GM18526 (cell line): ENCODE measurements around the gene HNRNPF.
A peak's percentile ranks its signal among the peaks of the same experiment; 100 is the strongest.

ENCODE experiments used
- POLR2A ChIP-seq: IDR thresholded peaks from 3 replicates; pipeline ENCODE4 v1.6.1; 2011; ENCODE audit not compliant: insufficient read length; ENCODE audit errors: extremely low read depth

The HNRNPF gene, protein sequence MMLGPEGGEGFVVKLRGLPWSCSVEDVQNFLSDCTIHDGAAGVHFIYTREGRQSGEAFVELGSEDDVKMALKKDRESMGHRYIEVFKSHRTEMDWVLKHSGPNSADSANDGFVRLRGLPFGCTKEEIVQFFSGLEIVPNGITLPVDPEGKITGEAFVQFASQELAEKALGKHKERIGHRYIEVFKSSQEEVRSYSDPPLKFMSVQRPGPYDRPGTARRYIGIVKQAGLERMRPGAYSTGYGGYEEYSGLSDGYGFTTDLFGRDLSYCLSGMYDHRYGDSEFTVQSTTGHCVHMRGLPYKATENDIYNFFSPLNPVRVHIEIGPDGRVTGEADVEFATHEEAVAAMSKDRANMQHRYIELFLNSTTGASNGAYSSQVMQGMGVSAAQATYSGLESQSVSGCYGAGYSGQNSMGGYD

DNA sequence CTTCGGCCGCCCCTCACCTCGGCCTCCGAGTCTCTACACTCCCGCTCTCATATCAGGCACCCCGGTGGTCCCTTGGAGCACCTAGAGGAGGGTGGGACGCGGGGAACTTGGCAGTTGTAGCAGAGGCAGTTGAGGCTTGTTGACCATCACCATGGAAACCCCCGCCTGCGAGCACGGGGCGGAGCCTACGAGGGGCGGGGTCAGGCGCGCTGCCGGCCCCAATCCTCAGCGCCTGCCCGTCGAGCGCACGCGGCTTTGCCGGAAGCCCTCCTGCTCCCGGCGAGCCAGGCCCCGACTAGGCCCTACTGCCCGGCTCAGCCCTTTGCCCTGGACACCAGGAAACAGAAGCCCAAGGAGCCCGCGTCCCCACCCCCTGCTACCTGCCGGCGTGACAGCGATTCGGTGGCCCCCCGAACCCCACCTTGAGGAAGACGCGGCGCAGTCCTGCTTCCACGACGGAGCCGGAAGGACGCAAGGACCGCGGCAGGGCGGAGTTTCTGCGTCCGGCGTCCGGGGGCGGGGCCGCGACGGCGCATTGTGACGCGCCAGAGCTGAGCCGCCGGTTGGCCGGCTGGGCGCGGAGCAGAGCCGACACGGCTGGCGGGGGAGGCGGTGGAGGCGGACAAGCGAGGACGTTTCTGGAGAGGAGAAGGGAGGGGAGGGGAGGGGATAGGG is at the start of gene HNRNPF:
Gene HNRNPF, minus strand, starts transcription at position 477 of the 675 bp plus-strand sequence. CDS start 21,302 bp downstream, outside the sequence.
- peak; percentile 85 for TF ChIP-seq POLR2A

DNA sequence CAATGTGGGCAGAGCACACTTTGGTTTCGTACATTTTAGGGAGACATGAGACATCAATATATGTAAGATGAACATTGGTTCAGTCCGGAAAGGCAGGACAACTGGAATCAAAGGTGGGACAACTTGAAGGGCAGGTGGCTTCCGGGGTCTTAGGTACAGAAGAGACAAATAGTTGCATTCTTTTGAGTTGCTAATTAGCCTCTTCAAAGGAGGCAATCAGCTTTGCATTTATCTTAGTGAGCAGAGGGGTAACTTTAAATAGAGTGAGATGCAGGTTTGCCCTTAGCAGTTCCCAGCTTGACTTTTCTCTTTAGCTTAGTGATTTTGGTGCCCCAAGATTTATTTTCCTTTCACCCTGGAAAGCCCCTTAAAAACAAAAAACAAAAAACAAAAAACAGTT is 49.2 kb upstream of the HNRNPF start:
- TF ChIP-seq POLR2A = no peak

DNA sequence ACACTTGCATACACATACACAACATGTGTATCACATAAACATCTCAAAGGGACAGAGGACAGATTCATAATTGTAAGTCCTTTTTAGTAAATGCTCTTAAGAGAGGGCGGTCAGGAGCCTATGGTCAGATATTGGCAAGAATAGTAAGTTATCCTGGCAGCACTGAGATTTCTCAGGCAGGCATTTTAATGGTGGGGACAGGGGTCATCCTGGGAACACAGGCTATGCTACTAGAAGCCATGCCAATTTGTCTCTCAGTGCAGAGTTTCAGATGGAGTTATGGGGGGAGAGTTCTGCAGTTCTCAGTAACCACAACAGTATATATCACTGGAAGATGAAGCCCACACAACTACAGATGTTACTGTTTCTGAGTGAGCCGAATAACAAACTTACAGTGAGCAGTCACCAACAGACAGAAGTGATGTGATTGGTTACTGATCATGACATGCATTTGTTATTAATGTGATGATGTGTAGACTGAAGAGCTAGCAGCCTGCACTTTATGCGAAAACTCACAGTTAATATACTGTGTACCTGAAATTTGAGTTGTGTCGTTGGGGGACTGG is 44.4 kb upstream of the HNRNPF start:
- TF ChIP-seq POLR2A = no peak

DNA sequence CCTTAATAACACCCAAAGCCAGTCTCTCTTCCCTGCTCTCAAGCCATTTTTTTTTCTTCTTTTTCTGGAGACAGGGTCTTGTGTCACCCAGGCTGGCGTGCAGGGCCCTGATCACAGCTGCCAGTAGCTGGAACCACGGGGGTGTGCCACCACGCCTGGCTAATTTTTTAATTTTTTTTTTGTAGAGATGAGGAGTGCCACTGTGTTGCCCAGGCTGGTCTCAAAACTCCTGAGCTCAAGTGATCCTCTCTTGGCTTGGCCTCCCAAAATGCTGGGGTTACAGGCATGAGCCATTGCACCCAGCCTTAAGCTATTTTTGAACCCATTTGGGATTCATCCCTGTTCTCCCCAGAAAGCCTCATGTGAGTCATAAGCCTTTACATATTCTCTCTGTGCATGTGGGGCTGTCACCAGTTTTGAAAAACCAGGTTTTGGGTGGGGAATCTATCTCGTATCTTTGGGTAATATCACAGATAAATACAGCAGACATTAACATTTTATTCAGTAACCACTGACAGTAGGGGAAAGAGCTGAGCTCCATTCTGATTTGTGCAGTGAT is 43.4 kb upstream of the HNRNPF start:
- no peak for TF ChIP-seq POLR2A

DNA sequence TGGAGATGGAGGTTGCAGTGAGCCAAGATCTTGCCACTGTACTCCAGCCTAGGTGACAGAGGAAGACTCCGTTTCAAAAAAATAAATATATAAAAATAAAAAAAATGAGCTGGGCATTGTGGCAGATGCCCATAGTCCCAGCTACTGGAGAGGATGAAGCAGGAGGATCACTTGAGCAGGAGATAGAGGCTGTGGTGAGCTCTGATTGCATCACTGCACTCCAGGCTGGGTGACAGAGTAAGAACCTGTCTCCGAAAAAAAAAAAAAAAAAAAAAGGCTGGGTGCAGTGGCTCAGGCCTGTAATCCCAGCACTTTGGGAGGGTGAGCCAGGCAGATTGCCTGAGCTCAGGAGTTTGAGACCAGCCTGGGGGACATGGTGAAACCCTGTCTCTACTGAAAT is 39.8 kb upstream of the HNRNPF start:
- TF ChIP-seq POLR2A = no peak

DNA sequence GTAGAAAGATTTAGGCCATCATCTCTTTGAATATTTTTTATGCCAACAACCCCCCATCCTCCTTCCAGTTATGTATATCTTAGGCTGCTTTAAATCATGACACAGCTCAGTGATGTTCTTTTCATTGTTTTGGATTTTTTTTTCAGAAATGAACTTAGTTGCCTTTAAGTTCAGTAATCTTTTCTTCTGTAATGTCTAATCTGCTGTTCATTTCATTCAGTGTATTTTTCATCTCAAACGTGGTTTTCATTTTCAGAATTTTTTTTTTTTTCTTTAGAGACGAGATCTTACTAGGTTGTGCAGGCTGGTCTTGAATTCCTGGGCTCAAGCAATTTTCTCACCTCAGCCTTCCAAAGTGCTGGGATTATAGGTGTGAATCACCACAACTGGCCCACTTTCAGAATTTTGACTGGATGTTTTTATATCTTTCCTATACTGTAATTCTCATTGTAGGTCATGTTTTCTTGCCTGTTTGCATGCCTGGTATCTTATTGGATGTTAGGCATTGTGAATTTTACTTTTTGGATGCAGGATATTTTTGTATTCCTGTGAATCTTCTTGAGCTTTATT is 36.0 kb upstream of the HNRNPF start:
- no peak for TF ChIP-seq POLR2A

DNA sequence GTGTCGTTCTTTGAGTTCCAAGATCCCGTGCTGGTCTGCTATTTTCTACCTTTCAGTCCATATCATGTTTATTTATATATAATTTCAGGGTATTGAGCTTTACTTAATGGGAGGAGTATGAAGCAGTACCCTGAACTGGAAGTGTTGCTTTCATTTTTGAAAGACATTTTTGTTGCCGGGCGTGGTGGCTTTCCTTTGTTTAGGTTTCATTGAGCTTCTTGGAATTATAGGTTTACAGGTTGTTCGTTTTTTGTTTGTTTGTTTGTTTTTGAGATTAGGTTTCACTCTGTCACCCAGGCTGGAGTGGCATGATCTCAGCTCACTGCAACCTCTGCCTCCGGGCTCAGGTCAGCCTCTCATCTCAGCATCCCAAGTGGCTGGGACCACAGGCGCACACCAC is 35.3 kb upstream of the HNRNPF start:
- TF ChIP-seq POLR2A = no peak

DNA sequence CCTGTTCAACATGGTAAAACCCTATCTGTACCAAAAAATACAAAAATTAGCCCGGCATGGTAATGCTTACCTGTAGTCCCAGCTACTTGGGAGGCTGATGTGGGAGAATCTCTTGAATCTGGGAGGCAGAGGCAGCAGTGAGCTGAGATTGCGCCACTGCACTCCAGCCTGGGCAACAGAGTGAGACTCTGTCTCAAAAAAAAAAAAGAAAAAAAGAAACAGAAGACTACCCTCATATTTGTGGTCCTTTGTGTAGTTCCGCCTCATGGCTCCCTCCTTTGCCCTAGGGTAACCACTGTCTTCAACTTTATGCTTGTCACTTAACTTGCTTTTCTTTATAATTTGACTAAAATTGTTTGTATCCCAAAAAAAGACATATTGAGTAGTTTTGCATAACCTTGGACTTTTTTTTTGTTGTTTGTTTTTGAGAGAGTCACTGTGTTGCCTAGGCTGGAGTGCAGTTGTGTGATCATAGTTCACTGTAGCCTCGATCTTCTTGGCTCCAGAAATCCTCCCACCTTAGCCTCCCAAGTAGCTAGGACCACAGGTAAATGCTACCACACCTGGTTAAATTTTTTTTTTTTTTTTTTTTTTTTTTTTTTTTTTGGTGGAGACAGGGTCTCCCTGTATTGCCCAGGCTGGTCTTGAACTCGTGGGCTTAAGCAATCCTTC is 31.6 kb upstream of the HNRNPF start:
- TF ChIP-seq POLR2A = no peak

DNA sequence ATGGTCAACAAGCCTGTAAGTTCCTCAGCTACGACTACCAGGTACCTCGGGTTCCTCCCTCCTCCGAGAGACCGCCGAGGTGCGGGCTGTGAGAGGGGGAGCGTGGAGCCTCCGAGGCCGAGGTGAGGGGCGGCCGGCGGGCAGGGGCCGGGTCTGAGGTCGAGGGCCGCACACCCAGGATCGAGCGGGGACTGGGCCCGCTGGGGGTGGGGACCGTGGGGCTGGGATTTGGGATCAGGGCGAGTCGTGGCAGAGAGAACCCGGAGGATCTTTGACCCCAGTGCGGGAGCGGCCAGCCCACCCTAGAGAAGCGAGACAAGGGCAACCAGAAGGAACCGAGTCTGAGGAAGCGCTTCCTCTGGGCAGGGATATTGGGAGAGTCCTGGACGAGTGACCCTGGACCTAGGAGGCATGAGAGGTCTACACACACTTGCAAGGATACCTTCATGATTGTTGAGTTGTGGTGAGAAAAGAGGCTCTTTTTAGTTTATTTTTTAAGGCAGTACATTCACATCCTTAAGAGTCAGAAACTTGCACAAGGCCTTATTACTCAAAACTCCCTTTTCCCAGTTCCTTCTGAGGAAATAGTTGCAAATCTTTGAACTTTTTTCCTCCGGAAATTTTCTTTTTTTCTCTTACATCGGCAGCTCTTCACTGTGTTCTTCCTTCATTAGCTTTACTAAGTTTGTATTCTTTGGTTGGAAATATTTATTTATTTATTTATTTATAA is 28.3 kb upstream of the HNRNPF start:
- TF ChIP-seq POLR2A = no peak

DNA sequence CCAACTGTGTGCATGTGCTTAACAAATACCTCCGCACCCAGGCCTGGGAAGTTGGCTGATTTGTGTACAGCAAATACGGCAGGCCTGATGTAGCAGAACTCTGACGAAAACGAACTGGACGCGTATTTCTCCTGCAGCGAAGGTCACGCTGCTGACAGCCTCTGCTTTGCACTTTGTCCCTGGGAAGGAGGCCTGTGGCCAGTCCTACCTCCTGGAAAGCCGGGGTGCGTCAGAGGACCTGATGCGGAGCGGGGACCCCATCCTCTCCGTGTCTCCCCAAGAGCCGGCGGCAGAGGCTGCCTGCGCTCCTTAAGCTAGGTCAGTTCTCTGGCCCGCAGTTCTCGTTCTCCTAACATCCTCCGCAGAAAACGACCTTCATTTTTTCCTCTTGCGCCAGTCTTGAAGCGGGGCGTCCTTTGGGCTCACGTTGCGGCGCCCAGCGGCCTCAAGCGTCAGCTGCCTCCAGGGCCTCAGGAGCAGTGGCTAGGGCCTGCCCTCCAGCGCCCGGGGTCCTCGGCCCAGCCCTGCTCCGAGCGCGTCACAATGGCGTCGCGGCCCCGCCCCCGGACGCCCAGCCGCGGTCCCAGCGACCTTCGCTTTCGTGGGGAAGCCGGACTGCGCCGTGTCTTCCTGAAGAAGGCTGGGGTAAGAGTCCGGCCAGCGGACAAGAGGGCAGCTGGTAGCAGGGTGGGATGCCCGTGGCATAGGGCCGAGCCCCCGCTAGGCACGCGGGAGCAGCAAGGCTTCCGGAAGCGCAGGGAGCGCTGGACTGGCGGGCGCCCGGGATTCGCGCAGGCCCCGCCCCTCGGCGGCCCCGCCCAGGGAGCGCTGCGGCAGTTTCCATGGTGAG is 27.5 kb upstream of the HNRNPF start, which contains the start of gene ZNF487:
Gene ZNF487, plus strand, starts transcription at position 821 of the 850 bp plus-strand sequence. CDS start 38,703 bp downstream, outside the sequence.
- peak; percentile 66 for TF ChIP-seq POLR2A

DNA sequence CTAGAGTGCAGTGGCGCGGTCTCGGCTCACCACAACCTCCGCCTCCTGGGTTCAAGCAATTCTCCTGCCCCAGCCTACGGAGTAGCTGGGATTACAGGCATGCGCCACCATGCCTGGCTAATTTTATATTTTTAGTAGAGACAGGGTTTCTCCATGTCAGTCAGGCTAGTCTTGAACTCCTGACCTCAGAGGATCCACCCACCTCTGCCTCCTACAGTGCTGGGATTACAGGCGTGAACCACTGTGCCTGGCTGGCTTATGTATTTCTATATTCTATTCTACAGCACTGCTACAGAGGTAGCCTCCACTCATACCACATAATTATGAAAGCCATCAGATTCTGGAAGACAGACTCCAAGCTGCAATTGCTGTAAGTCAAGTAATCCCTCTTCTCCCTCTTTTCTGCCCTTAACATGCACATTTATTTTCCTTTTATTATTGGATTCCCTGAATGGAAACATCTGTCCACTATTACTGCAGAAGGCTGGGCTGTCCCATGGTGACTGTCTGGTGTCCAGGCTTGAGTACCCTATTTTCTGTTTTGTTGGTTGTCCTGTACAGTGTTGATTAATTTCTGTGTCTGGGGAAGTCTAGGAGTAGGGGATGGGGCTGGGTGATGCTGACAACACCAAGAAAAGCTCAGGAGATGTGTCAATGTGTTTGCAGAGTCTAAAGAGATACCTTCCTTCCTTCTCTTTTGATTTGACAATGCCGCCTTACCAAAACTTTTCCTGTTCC is 22.1 kb upstream of the HNRNPF start:
- no peak for TF ChIP-seq POLR2A

DNA sequence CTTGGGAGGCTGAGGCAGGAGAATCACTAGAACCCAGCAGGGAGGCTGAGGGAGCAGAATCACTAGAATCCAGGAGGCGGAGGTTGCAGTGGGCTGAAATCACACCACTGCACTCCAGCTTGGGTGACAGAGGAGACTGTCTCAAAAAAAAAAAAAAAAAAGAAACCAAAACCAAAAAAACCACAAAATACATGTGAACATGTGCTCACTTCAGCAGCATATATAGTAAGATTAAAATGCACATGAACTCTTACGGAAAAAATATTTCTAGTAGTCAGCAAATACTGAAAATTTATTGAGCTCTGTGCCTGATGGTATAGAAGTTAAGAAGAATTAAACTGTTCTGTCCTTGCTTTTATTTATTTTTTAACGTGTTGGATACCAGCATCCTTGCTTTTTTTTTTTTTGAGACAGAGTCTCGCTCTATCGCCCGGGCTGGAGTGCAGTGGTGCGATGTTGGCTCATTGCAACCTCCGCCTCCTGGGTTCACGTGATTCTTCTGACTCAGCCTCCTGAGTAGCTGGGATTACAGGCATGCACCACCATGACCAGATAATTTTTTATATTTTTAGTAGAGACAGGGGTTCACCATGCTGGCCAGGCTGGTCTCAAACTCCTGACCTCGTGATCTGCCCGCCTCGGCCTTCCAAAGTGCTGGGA is 18.3 kb upstream of the HNRNPF start:
- TF ChIP-seq POLR2A = no peak

DNA sequence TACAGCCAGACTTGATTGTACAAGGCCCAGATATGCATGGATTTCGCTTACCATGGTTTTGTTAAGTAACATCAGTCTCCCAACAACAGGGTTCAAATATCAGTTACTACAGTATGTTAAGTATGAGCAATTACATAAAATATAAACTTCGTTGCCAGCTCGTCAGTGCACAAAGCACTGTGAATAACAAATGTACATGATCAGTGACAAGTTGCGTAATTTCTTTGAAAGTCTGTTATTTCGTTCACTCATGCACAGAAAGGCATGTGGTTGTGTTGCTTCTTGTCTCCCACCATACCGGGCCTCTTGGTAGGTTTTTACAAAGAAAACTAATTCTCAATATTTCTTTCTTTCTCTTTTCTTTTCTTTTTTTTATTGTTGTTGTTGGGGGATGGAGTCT is 15.4 kb upstream of the HNRNPF start:
- TF ChIP-seq POLR2A = no peak
